ENCODE measurements around the gene KDM4C. TPM values are rescaled to one million over a fixed set of nuclear protein-coding genes. Genes with fewer than 3 reads are reported as not detected.
A peak's percentile ranks its signal among the peaks of the same experiment; 100 is the strongest.

Gene KDM4C
- total RNA-seq, 2 donors from 2014 or later = 45.4 to 59.9 TPM

DNA sequence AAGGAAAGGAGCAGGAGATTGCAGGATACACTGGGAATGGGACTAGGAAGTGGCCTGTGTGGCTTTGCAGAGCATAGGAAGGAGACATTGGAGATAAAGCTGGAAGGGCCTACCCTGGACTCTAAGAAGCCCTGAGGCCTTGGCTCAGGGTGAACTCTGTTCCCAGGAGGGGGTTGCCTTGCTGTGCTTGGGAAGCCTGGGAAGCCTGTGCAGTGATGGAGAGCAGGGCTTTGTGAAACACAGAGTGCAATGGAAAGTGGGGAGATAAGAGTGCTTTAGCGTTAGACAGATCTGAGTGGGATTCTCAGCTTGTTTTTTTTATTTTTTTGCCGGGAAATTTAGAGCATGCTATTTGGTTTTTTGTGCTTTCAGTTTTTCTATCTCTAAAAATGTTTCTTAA lies 437.8 kb downstream of the KDM4C start:
- Mint-ChIP-seq H3K36me3 (peaks cover 3% of the 10 kb centered on the region in 2 donors), H3K9me3 (peaks cover 8 to 16% of the 10 kb centered on the region in 2 donors), H3K27ac (no peak overlapping the region)
- no peak for ATAC-seq
- DNase-seq (ENCODE audit: low spot score in 2 of 2) = no peak

DNA sequence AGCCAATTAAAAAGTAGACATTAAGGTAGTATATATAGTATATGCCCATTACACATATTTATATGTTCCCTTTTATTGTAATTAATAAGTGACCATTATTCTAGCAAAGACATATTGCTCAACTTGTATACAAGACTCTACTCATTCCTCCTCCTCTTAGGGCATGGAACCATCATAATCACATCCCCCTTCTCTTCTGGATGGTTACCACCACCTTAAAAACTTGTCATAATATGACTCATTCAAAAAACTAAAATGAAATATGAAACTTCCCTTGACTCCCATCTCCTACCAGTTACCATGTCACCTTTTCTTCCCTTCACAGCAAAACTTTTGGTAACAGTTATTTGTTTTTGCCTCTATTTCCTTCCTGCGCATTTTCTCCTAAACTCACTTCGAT lies 438.7 kb downstream of the KDM4C start:
- DNase-seq (ENCODE audit: low spot score in 2 of 2) = no peak
- H3K9me3 Mint-ChIP-seq = peaks cover 3 to 10% of the 10 kb centered on the region in 2 donors
- H3K27ac Mint-ChIP-seq = no peak overlapping the region
- no peaks in the 10 kb centered on the region for H3K36me3 Mint-ChIP-seq
- ATAC-seq = peak in 1 of 2 donors; percentile 68

DNA sequence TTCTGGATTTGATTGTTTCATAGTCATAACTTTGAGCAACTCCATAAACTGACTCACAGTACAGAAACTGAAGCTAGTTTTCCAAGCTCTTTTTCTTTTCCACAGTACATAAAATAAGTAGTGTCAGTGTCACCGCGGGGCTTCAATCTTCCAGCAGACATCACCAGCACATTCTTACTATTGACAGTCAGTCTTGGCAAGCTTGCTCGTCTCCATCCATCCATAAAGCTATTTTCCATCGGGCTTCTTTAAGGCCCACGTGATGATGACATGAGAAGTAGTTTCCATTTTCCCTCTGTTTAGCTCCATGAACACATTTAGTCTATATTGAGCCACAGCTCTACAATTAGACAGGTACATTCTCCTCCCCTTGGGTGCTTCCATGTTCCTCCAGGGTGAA lies 443.4 kb downstream of the KDM4C start:
- Mint-ChIP-seq H3K36me3 (no peaks in the 10 kb centered on the region), H3K9me3 (no peaks in the 10 kb centered on the region), H3K27ac (no peak overlapping the region)
- DNase-seq (ENCODE audit: low spot score in 2 of 2) (no peak), ATAC-seq (no peak)

DNA sequence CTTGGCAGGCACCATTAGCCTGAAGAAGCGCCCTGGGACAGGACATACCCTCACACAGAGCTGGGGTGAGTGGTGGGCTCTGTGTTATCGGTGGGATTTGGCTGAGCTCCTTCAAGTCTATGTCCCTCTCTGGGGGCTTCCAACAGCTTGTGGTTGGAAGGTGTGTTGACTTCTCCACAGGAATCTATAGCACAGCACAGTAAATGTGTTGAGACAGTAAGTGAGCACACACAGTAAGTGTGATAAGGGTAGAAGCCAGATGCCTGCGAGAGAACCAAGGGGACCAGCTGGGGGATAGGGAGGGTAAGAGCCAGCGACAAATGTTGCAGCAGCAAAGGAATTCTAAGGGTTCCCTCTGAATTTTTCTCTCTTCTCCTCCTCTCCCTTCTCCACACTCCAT lies 448.0 kb downstream of the KDM4C start:
- ATAC-seq (no peak), DNase-seq (ENCODE audit: low spot score in 2 of 2) (no peak)
- H3K9me3 Mint-ChIP-seq = no peaks in the 10 kb centered on the region
- H3K27ac Mint-ChIP-seq = peak overlapping the region in 1 of 2 donors; percentile 72
- H3K36me3 Mint-ChIP-seq = no peaks in the 10 kb centered on the region

DNA sequence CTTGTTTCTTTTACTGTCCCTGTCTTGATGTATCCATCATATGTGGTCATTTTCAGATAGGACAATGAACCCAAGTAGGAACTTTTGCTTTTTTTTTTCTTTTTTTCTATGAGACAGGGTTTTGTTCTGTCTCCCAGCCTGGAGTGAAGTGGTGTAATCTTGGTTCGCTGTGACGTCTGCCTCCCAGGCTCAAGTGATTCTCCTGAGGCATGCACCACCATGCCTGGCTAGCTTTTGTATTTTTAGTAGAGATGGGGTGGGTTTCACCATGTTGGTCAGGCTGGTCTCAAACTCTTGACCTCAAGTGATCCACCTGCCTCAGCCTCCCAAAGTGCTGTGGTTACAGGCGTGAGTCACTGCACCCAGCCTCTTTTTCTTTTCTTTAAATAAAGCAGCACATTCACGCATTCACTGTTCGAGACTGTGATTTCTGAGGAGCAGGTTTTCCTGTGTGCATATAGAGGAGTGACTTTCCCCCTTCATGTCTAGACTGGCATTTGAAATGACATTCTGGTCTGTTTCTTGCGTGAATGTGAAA lies 448.5 kb downstream of the KDM4C start:
- no peak for DNase-seq (ENCODE audit: low spot score in 2 of 2)
- ATAC-seq = no peak
- Mint-ChIP-seq H3K36me3 (no peaks in the 10 kb centered on the region), H3K9me3 (no peaks in the 10 kb centered on the region), H3K27ac (no peak overlapping the region)

DNA sequence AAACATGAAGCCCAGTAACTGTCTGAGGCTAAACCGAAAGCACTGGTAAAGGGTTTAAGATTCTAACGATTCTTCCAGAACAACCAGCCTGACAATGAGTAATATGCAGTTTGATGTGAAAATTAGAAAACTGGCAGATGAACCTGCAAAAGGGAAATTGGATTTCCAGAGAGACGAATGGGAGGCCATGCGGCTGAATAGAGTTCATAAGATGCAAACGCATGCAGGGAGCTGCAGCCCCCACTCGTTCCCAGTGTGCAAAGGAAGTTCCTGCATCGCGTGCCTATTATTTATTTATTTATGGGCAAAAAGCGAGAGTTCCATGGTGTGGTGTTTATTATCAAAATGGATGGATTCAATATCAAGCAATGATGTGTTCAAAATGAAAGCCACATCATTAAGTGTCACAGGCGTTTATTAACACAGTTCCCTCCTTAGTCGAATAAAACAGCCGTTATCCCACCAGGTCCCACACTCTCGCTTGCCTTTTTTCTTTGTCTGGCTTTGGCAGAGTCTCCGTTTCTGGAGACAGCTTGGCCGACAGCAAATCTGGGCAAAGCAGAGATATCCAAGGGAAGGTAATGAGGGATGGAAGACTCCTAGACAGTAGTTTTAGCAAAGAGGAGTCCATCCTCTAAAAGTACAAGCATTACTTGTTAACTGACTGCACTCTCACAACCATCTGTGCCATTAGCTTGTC lies 451.4 kb downstream of the KDM4C start:
- H3K27ac Mint-ChIP-seq = no peak overlapping the region
- H3K36me3 Mint-ChIP-seq = no peaks in the 10 kb centered on the region
- DNase-seq (ENCODE audit: low spot score in 2 of 2) (no peak), ATAC-seq (no peak)
- H3K9me3 Mint-ChIP-seq = no peaks in the 10 kb centered on the region

DNA sequence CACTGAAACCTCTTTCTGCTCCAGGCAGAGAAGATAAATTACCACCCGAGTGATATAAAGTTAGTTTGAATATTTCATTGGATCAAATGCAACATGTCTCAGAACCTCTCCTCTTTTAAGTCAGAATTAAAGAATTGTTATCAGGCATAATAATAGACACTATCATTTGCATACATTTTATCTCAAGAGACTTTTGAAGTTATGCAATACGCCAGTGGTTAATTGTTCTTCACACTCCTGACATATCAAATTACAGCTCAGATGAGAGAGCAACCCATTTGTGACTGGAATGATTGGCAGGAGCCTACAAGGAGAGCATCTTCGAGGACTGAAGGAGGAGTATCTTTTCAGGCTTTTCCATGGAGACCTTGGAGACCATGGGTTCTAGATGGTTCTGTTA lies 452.2 kb downstream of the KDM4C start:
- Mint-ChIP-seq H3K27ac (no peak overlapping the region), H3K9me3 (no peaks in the 10 kb centered on the region), H3K36me3 (no peaks in the 10 kb centered on the region)
- ATAC-seq (no peak), DNase-seq (ENCODE audit: low spot score in 2 of 2) (no peak)

DNA sequence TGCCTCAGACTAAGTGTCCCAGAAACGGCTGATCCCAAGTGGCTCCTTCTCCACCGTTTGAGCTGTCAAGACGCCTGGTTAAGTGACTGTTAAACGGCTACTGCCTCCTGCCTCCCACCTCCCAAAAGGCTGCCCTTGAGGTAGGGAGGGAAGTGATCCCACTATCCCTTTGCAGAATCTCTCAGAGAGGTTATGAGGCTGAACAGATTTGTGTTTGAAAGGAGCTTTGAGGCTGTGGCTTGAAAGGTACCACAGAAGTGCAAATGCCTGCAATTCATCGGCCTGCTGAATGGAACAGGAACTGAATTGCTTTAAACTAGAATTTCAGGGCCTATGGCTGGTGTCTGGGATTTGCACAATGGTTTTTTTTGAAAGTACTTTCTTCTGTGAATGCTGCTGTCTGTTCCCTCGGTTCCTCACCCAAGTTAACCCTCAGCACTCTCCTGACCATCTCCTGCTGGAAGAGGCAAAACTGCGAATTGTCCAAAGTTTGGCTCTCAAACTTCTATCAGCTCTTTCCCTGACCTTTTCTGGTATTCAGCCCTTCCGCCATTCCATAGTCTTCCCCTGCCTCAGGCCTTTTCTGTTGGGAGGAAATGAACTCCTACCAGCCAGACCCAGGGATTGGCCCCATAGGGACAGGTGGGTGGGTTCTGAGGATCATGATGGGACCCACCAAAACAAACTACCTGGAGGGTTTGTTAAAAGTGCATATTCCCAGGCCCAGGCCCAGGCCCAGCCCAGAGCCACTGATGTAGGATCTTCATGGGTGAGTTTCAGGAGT lies 453.3 kb downstream of the KDM4C start:
- DNase-seq (ENCODE audit: low spot score in 2 of 2) = no peak
- Mint-ChIP-seq H3K9me3 (no peaks in the 10 kb centered on the region), H3K27ac (no peak overlapping the region), H3K36me3 (no peaks in the 10 kb centered on the region)
- no peak for ATAC-seq

DNA sequence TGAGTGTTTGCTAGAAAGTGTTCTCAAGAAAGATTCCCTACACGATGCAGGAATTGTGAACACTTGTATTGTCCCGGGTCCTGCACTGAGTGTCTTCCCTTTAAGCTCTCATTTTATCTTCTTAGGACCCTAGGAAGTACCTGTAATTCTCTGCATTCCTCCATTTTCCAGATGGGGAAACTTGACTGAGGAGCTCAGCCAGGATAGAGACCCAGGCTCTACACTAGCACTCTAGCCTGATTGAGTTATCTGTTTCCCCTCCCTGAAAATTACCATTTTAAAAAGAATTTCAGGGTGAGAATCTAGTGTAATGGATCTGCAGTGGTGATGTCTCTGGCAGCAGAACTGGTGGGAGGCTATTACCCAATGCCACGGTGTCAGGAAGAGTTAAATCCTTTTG lies 453.9 kb downstream of the KDM4C start:
- DNase-seq (ENCODE audit: low spot score in 2 of 2) = no peak
- Mint-ChIP-seq H3K36me3 (no peaks in the 10 kb centered on the region), H3K27ac (no peak overlapping the region), H3K9me3 (no peaks in the 10 kb centered on the region)
- ATAC-seq = no peak

DNA sequence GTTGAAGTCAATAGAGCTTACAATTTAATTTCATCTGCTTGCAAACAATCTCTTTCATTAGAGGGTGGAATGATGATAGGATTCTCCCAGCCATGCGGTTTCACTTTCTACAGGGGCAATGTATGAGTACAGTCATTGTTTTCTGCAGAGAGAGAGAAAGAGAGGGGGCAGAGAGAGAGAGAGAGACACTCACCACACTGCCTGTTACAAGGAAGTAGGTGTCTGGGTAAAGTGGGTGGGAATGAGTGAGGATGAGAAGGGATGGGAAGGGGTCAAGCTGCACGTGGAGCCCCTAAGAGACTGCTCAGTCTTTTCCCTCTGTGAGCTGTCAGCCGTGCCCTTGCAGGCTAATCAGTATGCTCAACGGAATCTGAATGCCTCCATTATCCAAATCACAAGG lies 454.3 kb downstream of the KDM4C start:
- DNase-seq (ENCODE audit: low spot score in 2 of 2) = no peak
- H3K36me3 Mint-ChIP-seq = peaks cover 3 to 4% of the 10 kb centered on the region in 2 donors
- H3K9me3 Mint-ChIP-seq = peaks cover 3% of the 10 kb centered on the region in 2 donors
- no peak for ATAC-seq
- H3K27ac Mint-ChIP-seq = no peak overlapping the region

DNA sequence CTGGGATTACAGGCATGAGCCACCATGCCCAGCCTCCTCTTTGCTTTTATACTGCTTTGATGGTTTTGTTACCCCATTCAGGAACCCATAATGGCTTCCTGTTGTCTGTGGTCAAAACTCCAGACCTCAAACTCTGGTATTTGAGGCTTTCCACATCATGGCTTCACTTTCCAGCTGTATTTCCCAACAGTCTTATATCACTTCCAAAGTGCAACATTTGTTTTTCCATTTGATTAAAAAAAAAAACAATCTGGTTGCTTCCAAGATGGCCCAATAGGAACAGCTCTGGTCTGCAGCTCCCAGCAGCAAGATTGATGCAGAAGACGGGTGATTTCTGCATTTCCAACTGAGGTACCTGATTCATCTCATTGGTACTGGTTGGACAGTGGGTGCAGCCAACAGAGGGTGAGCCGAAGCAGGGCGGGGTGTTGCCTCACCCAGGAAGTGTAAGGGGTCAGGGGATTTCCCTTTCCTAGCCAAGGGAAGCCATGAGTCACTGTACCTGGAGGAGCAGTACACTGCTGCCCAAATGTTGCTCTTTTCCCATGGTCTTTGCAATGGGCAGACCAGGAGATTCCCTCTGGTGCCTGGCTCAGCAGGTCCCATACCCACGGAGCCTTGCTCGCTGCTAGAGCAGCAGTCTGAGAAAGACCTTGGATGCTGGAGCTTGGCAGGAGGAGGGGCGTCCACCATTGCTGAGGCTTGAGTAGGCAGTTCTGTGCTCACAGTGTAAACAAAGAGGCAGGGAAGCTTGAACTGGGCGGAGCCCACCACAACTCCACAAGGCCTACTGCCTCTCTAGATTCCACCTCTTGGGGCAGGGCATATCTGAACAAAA lies 458.4 kb downstream of the KDM4C start:
- DNase-seq (ENCODE audit: low spot score in 2 of 2) (peak; percentile 19 to 71), ATAC-seq (peak; percentile 78 to 93)
- Mint-ChIP-seq H3K36me3 (peaks cover 13 to 20% of the 10 kb centered on the region in 2 donors), H3K9me3 (peaks cover 13 to 18% of the 10 kb centered on the region in 2 donors), H3K27ac (no peak overlapping the region)

DNA sequence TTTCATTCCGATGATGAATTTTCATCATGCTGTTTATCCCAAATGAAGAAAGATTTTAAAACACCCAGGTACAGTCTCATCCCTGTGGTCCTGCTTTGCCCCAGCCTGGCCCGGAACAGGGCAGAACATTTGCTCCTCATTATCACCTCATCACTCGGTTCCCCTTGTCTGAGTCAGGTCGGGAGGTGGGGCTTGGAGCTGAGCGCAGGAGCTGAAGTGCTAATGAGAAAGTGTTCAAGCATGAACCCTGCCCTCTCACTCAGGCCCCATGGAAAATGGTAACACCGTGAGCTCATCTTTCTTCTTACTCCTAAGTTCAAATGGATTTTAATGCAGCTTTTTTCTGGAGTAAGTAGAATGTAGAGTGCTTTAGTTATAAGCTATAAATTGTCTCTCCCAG lies 466.2 kb downstream of the KDM4C start:
- ATAC-seq (no peak), DNase-seq (ENCODE audit: low spot score in 2 of 2) (no peak)
- peaks cover under 1 to 13% of the 10 kb centered on the region in 2 donors for H3K9me3 Mint-ChIP-seq
- no peak overlapping the region for H3K27ac Mint-ChIP-seq
- H3K36me3 Mint-ChIP-seq = peaks cover 2% of the 10 kb centered on the region in 2 donors

Other genes with a start within 250 kb of the KDM4C start
- gene GLDC, start 112.2 kb upstream of the KDM4C start, total RNA-seq = 1 to 10 TPM in 1 of 2 donors, under 1 TPM in 1; 0.96 to 2.5 TPM

Measured in activated naive CD4-positive, alpha-beta T cell treated with anti-CD3 and anti-CD28 coated beads, Interleukin-2, amount 50 U/mL, for 72 hours (primary cell).